ENCODE data around the gene CCDC170. TPM values are rescaled to one million over a fixed set of nuclear protein-coding genes. Genes with fewer than 3 reads are reported as not detected.

CCDC170 gene
- total and polyA plus RNA-seq, 9 of the 15 experiments (the other 6 are each of a cell fraction or from before 2014, with no cell fraction given): 0.01 to 0.18 (median 0.05) TPM; not detected in 6

DNA sequence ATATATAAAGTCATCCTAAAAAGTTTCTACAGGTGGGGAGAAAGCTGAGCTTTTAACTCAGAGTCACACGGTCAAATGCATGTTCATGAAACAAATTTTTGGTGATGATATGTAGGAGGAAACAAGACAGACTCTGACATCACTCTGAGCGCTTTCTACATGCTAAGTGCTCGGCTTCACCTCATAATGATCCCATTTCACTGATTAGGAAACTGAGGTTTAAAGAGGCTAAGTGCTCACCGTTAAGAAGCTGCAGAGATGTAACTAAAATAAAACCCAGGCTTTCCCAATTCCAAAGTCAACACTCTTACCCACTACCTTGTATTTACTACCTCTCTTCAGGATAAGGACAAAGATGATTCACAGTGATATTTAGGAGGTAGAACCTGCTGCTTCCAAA, 46.6 kb upstream of the CCDC170 start (continued):
- no peak for TF ChIP-seq ZNF165 (CRISPR knock-in tag; IDR thresholded peaks at IDR 0.05; ENCODE audit: borderline replicate concordance)
- TF ChIP-seq, protein P1, sequence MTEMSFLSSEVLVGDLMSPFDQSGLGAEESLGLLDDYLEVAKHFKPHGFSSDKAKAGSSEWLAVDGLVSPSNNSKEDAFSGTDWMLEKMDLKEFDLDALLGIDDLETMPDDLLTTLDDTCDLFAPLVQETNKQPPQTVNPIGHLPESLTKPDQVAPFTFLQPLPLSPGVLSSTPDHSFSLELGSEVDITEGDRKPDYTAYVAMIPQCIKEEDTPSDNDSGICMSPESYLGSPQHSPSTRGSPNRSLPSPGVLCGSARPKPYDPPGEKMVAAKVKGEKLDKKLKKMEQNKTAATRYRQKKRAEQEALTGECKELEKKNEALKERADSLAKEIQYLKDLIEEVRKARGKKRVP (CRISPR knock-in tag; IDR thresholded peaks at IDR 0.05): no peak
- TF ChIP-seq RUNX1 (IDR thresholded peaks at IDR 0.05; ENCODE audit: low read depth): no peak
- no peak for TF ChIP-seq ZNF316 (IDR thresholded peaks at IDR 0.05)
- TF ChIP-seq, protein P2, sequence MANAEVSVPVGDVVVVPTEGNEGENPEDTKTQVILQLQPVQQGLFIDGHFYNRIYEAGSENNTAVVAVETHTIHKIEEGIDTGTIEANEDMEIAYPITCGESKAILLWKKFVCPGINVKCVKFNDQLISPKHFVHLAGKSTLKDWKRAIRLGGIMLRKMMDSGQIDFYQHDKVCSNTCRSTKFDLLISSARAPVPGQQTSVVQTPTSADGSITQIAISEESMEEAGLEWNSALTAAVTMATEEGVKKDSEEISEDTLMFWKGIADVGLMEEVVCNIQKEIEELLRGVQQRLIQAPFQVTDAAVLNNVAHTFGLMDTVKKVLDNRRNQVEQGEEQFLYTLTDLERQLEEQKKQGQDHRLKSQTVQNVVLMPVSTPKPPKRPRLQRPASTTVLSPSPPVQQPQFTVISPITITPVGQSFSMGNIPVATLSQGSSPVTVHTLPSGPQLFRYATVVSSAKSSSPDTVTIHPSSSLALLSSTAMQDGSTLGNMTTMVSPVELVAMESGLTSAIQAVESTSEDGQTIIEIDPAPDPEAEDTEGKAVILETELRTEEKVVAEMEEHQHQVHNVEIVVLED (CRISPR knock-in tag; IDR thresholded peaks at IDR 0.05): no peak
- peak; percentile 48; the same call in 1 of the 2 replicates for TF ChIP-seq SMARCA5 (IDR thresholded peaks at IDR 0.05)
- TF ChIP-seq DMBX1 (CRISPR knock-in tag; IDR thresholded peaks at IDR 0.05; ENCODE audit: borderline replicate concordance): no peak
- TF ChIP-seq SIX5 (IDR thresholded peaks at IDR 0.05; ENCODE audit: borderline replicate concordance in 1 of 2, insufficient read depth in 1 of 2, low read depth in 1 of 2, low read length in 2 of 2): no peak
- TF ChIP-seq, protein P3, sequence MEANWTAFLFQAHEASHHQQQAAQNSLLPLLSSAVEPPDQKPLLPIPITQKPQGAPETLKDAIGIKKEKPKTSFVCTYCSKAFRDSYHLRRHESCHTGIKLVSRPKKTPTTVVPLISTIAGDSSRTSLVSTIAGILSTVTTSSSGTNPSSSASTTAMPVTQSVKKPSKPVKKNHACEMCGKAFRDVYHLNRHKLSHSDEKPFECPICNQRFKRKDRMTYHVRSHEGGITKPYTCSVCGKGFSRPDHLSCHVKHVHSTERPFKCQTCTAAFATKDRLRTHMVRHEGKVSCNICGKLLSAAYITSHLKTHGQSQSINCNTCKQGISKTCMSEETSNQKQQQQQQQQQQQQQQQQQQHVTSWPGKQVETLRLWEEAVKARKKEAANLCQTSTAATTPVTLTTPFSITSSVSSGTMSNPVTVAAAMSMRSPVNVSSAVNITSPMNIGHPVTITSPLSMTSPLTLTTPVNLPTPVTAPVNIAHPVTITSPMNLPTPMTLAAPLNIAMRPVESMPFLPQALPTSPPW (CRISPR knock-in tag; IDR thresholded peaks at IDR 0.05): no peak
- TF ChIP-seq ZNF347 (CRISPR knock-in tag; IDR thresholded peaks at IDR 0.05; ENCODE audit: low read depth): no peak
- no peak for TF ChIP-seq HDGF (IDR thresholded peaks at IDR 0.05)
- TF ChIP-seq ZNF583 (CRISPR knock-in tag; IDR thresholded peaks at IDR 0.05): no peak
- TF ChIP-seq FOXA1 (IDR thresholded peaks at IDR 0.05; ENCODE audit: borderline replicate concordance): no peak
- TF ChIP-seq BCOR (IDR thresholded peaks at IDR 0.05): peak; percentile 85
